H9 (cell line): ENCODE results near the gene ANGPTL8. TPM values are rescaled to one million over a fixed set of nuclear protein-coding genes. Genes with fewer than 3 reads are reported as not detected.

Experiments
- DNase-seq: peaks from one replicate; pipeline ENCODE4 v3.0.0-alpha.2; 2017
- H2AFZ ChIP-seq: one replicate; pipeline ENCODE4 v1.6.1; 2013; ENCODE audit warnings: mild to moderate bottlenecking, low read length, control low read depth, moderate library complexity
- H2AK5ac ChIP-seq: 2 replicates; pipeline ENCODE4 v1.6.1; 2013; ENCODE audit warnings: low read length, control low read depth, mixed read lengths; ENCODE audit not compliant: insufficient read length
- H2BK120ac ChIP-seq: one replicate; pipeline ENCODE4 v1.6.1; 2013; ENCODE audit warnings: low read depth, mild to moderate bottlenecking, low read length, control low read depth, inconsistent platforms; ENCODE audit not compliant: poor library complexity, severe bottlenecking
- H2BK12ac ChIP-seq: 2 replicates; pipeline ENCODE4 v1.6.1; 2013; ENCODE audit warnings: low read length, control low read depth, mixed read lengths, low read depth; ENCODE audit not compliant: insufficient read length
- H2BK15ac ChIP-seq: 2 replicates; pipeline ENCODE4 v1.6.1; 2013; ENCODE audit warnings: low read depth, low read length, control low read depth
- H2BK20ac ChIP-seq: one replicate; pipeline ENCODE4 v1.6.1; 2013; ENCODE audit warnings: low read depth, mild to moderate bottlenecking, low read length, control low read depth, inconsistent platforms; ENCODE audit not compliant: poor library complexity, severe bottlenecking
- H2BK5ac ChIP-seq: 2 replicates; pipeline ENCODE4 v1.6.1; 2013; ENCODE audit warnings: low read length, control low read depth, mixed read lengths; ENCODE audit not compliant: insufficient read length
- H3K14ac ChIP-seq: 2 replicates; pipeline ENCODE4 v1.6.1; 2013; ENCODE audit warnings: low read length, control low read depth; ENCODE audit not compliant: insufficient read depth
- H3K18ac ChIP-seq: 2 replicates; pipeline ENCODE4 v1.6.1; 2013; ENCODE audit warnings: low read depth, mild to moderate bottlenecking, mixed read lengths, low read length, control low read depth; ENCODE audit not compliant: insufficient read length
- H3K23ac ChIP-seq: 2 replicates; pipeline ENCODE4 v1.6.1; 2013; ENCODE audit warnings: low read length, control low read depth, mixed read lengths, low read depth; ENCODE audit not compliant: insufficient read length
- H3K23me2 ChIP-seq: 2 replicates; pipeline ENCODE4 v1.6.1; 2013; ENCODE audit warnings: low read depth, mild to moderate bottlenecking, mixed read lengths, low read length, control low read depth; ENCODE audit not compliant: insufficient read length, poor library complexity, severe bottlenecking
- H3K27ac ChIP-seq: 2 replicates; pipeline ENCODE4 v1.5.1; 2013; ENCODE audit warnings: low read length, control low read depth, mixed read lengths, low read depth; ENCODE audit not compliant: insufficient read length
- H3K27me3 ChIP-seq: 2 replicates; pipeline ENCODE4 v1.6.1; 2013; ENCODE audit warnings: low read length, control low read depth, inconsistent platforms; ENCODE audit not compliant: insufficient read depth
- H3K4ac ChIP-seq: 2 replicates; pipeline ENCODE4 v1.6.1; 2013; ENCODE audit warnings: low read depth, mild to moderate bottlenecking, control low read depth, inconsistent platforms, low read length, moderate library complexity
- H3K4me1 ChIP-seq: 2 replicates; pipeline ENCODE4 v1.6.1; 2013; ENCODE audit warnings: low read length, control low read depth, inconsistent platforms; ENCODE audit not compliant: insufficient read depth
- H3K4me2 ChIP-seq: 2 replicates; pipeline ENCODE4 v1.6.1; 2013; ENCODE audit warnings: low read length, control low read depth, mixed read lengths; ENCODE audit not compliant: insufficient read length, insufficient read depth
- H3K56ac ChIP-seq: 2 replicates; pipeline ENCODE4 v1.6.1; 2013; ENCODE audit warnings: low read depth, mild to moderate bottlenecking, mixed read lengths, low read length, control low read depth; ENCODE audit not compliant: insufficient read length
- H3K79me1 ChIP-seq: 2 replicates; pipeline ENCODE4 v1.6.1; 2013; ENCODE audit warnings: low read depth, mild to moderate bottlenecking, moderate library complexity, low read length, control low read depth, inconsistent platforms; ENCODE audit not compliant: insufficient read depth, poor library complexity, severe bottlenecking
- H3K79me2 ChIP-seq: 2 replicates; pipeline ENCODE4 v1.6.1; 2013; ENCODE audit warnings: low read length, control low read depth, inconsistent platforms; ENCODE audit not compliant: insufficient read depth
- H3K9ac ChIP-seq: 2 replicates; pipeline ENCODE4 v1.6.1; 2013; ENCODE audit warnings: low read length, control low read depth, mixed read lengths; ENCODE audit not compliant: insufficient read length; ENCODE audit errors: extremely low read depth
- H3K9me3 ChIP-seq: one replicate; pipeline ENCODE4 v1.6.1; 2013; ENCODE audit warnings: low read depth, low read length, inconsistent platforms; ENCODE audit not compliant: control insufficient read depth
- H3T11ph ChIP-seq: one replicate; pipeline ENCODE4 v1.6.1; 2013; ENCODE audit warnings: mild to moderate bottlenecking, low read length, control low read depth, inconsistent platforms
- H4K20me1 ChIP-seq: one replicate; pipeline ENCODE4 v1.6.1; 2013; ENCODE audit not compliant: control insufficient read depth, insufficient read length, insufficient read depth
- H4K5ac ChIP-seq: 2 replicates; pipeline ENCODE4 v1.6.1; 2013; ENCODE audit warnings: low read depth, mild to moderate bottlenecking, mixed read lengths, low read length, control low read depth; ENCODE audit not compliant: insufficient read length
- H4K8ac ChIP-seq: replicated peaks from 2 replicates; pipeline ENCODE4 v1.6.1; 2013; ENCODE audit warnings: low read length, control low read depth, mixed read lengths, low read depth; ENCODE audit not compliant: insufficient read length
- H4K91ac ChIP-seq: 2 replicates; pipeline ENCODE4 v1.6.1; 2013; ENCODE audit warnings: low read depth, mild to moderate bottlenecking, moderate library complexity, mixed read lengths, low read length, control low read depth; ENCODE audit not compliant: insufficient read length
- H3K27ac Mint-ChIP-seq, 3 experiments: 2 replicates in 2 of 3; 3 replicates in 1 of 3; pipeline ENCODE4 v1.8.0; 2020 to 2021; ENCODE audit warnings: mixed read lengths in 3 of 3, mild to moderate bottlenecking in 1 of 3, moderate library complexity in 1 of 3
- H3K27me3 Mint-ChIP-seq: 2 replicates; pipeline ENCODE4 v1.8.0; 2021; ENCODE audit warnings: low read depth, mild to moderate bottlenecking, moderate library complexity, mixed read lengths
- H3K36me3 Mint-ChIP-seq, 3 experiments: 2 replicates in 2 of 3; 3 replicates in 1 of 3; pipeline ENCODE4 v1.8.0; 2020 to 2021; ENCODE audit warnings: low read depth in 3 of 3, mixed read lengths in 3 of 3; ENCODE audit not compliant: insufficient read depth in 1 of 3
- H3K4me1 Mint-ChIP-seq, 2 experiments: 2 replicates each; pipeline ENCODE4 v1.8.0; 2020; ENCODE audit warnings: mixed read lengths in 2 of 2
- H3K4me3 Mint-ChIP-seq, 2 experiments: 2 replicates in 1 of 2; 3 replicates in 1 of 2; pipeline ENCODE4 v1.8.0; 2020 to 2021; ENCODE audit warnings: mild to moderate bottlenecking in 2 of 2, mixed read lengths in 2 of 2, moderate library complexity in 1 of 2
- H3K9me3 Mint-ChIP-seq, 2 experiments: 2 replicates in 1 of 2; 3 replicates in 1 of 2; pipeline ENCODE4 v1.8.0; 2020; ENCODE audit warnings: mild to moderate bottlenecking in 2 of 2, mixed read lengths in 2 of 2, moderate library complexity in 1 of 2
- CTCF ChIP-seq: fragments of 200-600 bp; sonication (generic); conservative IDR thresholded peaks from 3 replicates; pipeline ENCODE4 v1.8.0; 2021; ENCODE audit warnings: antibody characterized with exemption, mild to moderate bottlenecking
- WGBS: extraction: QIAGEN DNeasy Blood & Tissue Kit; methylation state at CpG from one replicate; pipeline ENCODE4 v1.1.7; 2013; ENCODE audit warnings: missing lambda C conversion rate, low lambda C conversion rate, mixed read lengths; ENCODE audit not compliant: insufficient read length; ENCODE audit errors: extremely low coverage; 5-methylcytosine and 5-hydroxymethylcytosine counted together
- total RNA-seq: library from RNA; stranded (reverse); gene quantifications from 2 replicates; pipeline ENCODE4 v1.2.1, GENCODE V29; 2021

The ANGPTL8 gene
- total RNA-seq, 1 experiment from 2014 or later = not detected

- H3K56ac ChIP-seq = no peak overlapping the region
- H4K91ac ChIP-seq = no peak overlapping the region
- no peaks in the 10 kb centered on the region for H3K79me1 ChIP-seq
- no CpG with 5 or more reads among the region's 5 CpGs for WGBS
- peaks cover 2% of the 10 kb centered on the region; the same call in 1 of the 2 replicates for H3K79me2 ChIP-seq
- peaks cover 9% of the 10 kb centered on the region for H3K23me2 ChIP-seq
- H3K9ac ChIP-seq = no peak overlapping the region
- no peak for TF ChIP-seq CTCF
- no peak for DNase-seq
- Mint-ChIP-seq H3K4me1 (peaks cover 12 to 26% of the 10 kb centered on the region in 2 experiments), H3K4me3 (peak overlapping the region; percentile 67 to 81), H3K9me3 (no peaks in the 10 kb centered on the region), H3K27me3 (no peaks in the 10 kb centered on the region), H3K36me3 (no peaks in the 10 kb centered on the region; a peak in 1 of 7 replicates), H3K27ac (no peak overlapping the region)
- no peak overlapping the region for H3K27ac ChIP-seq
- no peak overlapping the region for H3K18ac ChIP-seq
- no peaks in the 10 kb centered on the region for H4K20me1 ChIP-seq
- no peak overlapping the region for H2AFZ ChIP-seq
- no peak overlapping the region for H2BK12ac ChIP-seq
- H2BK5ac ChIP-seq = no peak overlapping the region
- H2BK20ac ChIP-seq = no peak overlapping the region
- no peak overlapping the region for H3K23ac ChIP-seq
- no peaks in the 10 kb centered on the region for H3K9me3 ChIP-seq
- H3K14ac ChIP-seq = no peak overlapping the region
- H4K5ac ChIP-seq = no peak overlapping the region
- no peak overlapping the region for H4K8ac ChIP-seq
- no peak overlapping the region for H2AK5ac ChIP-seq
- H3K4me2 ChIP-seq = peak overlapping the region; percentile 52
- no peak overlapping the region for H3K4ac ChIP-seq
- no peak overlapping the region for H2BK15ac ChIP-seq
- no peaks in the 10 kb centered on the region for H3K4me1 ChIP-seq
- H2BK120ac ChIP-seq = no peak overlapping the region
- no peak overlapping the region for H3T11ph ChIP-seq
- no peaks in the 10 kb centered on the region for H3K27me3 ChIP-seq
Observed at GRCh38 chr19:11260996-11261395, 21.6 kb downstream of the ANGPTL8 start.
